ENCODE results near the gene POC1B. TPM values are rescaled to one million over a fixed set of nuclear protein-coding genes. Genes with fewer than 3 reads are reported as not detected.

POC1B gene
- total RNA-seq, 1 donor from 2014 or later = 6.7 TPM

DNA sequence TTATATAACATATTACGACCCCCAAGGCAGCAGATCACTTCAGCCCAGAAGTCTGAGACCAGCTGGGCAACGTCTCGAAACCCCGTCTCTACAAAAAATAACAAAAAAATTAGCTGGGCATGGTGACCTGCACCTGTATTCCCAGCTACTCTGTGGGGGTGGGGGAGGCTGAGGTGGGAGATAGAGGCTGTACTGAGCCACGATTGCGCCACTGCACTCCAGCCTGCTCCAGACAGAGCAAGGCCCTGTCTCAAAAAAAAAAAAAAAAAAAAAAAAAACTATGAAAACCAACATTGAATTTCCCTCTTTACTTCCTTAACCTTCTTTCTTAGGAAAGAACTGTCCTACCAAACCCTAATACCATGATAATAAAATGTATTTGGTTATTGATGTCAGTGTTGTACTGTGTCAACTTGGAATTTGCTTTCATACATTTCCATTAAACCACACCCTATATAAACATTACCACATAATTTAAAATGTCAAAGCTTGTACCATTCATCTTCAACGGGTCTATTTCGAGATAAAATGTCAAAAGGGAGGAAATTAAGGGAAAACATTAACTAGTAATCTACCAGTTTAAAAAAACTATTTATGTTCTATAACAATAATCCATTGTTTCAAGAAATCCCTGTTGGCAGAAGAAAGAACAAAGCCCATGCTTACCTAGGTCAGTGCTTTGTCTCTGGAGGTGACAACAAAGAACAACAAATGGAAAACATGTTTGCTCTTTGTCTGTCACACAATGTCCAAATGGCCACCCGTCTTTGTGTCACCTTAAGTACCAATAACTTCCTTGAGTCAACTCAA lies 18.6 kb downstream of the POC1B start:
- intact Hi-C loops (cut with DNase I) = no loop called here
- ATAC-seq (no peak), DNase-seq (ENCODE audit: missing footprints) (no peak)

DNA sequence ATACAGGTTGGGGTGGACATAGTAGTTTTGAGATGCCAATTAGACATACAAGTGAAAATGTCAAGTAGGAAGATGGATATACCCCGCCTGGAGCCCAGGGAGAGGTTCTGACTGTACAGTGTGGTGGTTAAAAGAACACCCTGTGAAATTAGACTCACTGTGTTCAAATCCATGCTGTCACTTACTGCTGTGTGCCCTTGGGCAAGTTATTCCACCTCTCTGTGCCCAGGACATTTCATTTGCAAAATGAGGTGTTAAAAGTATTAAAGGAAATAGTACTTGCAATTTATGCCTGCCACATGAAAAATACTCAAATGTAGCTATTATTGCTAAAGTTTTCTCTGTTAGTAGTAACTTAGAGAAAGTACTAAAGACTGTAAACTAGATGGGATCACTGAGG lies 19.8 kb downstream of the POC1B start:
- intact Hi-C loops (cut with DNase I) = no loop called here
- ATAC-seq = no peak
- DNase-seq (ENCODE audit: missing footprints) = no peak

DNA sequence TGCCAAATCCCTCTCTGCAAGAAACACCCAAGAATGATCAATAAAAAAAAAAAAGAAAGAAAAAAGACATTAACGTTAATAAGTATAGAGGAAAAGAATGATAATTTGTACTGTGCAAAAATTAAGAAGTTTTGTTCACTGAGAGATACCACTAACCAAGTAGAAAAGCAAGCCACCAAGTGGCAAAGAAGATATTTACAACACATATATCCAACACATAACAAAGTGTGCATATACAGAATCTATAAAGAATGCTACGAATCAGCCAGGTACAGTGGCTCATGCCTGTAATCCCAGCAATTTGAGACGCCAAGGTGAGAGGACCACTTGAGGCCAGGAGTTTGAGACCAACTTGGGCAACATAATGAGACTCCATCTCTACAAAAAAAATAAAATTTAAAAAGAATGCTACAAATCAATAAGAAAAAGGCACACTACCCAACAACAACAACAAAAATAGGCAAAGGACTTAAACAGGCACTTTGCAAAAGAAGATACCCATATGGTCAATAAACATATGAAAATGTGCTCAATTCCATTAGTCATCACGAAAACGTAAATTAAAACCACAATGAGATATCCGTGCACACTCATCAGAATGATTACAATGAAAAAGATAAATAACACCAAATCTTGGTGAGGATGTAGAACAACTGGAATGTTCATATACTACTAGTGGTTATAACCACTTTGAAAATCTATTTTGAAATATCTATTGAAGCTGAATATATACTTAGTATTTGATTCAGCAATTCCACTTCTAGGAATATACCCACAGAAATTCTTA lies 21.1 kb downstream of the POC1B start:
- DNase-seq (ENCODE audit: missing footprints) (no peak), ATAC-seq (no peak)
- intact Hi-C loops (cut with DNase I) = no loop called here

DNA sequence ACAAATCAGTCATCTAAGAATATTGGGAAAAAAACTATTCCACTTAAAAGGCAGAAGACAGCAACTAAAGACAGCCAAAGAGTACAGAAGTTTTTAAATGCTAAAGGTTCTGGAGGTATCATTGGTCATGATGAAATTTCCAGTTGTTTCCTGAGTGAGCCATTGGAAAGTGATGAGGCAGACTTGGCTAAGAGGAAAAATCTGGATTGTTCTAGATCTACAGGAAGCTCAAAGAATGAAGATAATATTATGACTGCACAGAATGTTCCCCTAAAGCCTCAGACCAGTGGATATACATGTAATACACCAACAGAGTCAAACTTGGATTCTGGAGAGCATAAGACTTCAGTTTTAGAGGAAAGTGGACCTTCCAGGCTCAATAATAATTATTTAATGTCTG lies 24.1 kb downstream of the POC1B start:
- ATAC-seq = no peak

DNA sequence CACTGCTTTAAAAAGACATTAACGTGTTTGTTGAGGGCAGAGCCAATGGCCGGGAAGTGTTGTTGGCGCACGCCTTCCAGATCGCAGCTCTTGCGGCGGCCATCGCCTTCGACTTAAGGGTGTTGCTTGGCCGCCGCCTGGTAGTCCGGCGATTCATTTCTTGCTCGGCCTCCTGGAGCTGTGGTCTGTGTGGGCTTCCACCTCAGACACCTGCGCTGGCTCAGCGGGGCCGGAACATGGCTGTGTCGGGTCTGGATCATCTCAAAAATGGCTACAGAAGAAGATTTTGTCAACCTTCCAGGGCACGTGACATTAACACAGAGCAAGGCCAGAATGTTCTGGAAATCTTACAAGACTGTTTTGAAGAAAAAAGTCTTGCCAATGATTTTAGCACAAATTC lies 26.0 kb downstream of the POC1B start:
- intact Hi-C loops (cut with DNase I) = no loop called here
- DNase-seq (ENCODE audit: missing footprints) (no peak), ATAC-seq (no peak)

More for the DNA sequence above, 24.1 kb downstream of the POC1B start:
- DNase-seq (ENCODE audit: missing footprints) = no peak
- intact Hi-C loops (cut with DNase I) = no loop called here

DNA sequence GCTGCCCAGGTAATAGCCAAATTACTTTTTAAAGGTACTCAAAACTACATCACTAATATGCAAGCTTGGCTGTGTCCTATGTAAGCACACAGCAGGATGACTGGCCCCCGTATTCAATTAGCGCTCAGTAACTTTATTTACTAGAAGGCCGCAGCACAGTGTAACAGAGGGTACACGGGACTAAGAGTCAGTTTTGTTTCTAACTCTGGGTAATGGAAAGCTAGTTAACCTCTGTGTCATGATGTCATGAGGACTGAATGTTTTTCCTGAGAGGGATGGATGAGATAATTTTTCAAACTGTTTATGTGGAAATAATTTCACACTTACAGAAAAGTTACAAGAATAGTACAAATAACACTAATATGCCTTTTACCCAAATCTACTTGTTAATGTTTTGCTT lies 28.4 kb downstream of the POC1B start:
- DNase-seq (ENCODE audit: missing footprints) (no peak), ATAC-seq (peak; percentile 66)
- intact Hi-C loops (cut with DNase I) = no loop called here

DNA sequence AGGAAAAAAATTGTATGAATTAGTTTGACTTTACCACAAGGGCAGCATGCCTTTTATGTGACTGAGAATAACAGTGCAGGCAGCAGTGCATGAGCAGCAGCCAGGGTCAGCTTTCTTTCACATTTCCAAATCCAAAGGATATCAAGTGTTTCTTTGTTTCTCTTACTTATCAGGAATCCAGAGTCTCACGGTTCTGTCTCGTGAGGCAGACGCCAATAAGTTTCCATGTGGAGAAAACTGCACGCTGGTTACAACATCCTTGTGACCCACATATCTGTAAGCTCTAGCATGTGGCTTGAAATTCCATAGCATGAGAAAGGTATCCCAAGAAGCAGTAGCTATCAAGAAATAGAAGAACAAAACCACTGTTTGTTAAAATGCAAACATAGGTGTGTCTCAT lies 28.8 kb downstream of the POC1B start:
- ATAC-seq (peak; percentile 78), DNase-seq (ENCODE audit: missing footprints) (no peak)
- intact Hi-C loops (cut with DNase I) = no loop called here

DNA sequence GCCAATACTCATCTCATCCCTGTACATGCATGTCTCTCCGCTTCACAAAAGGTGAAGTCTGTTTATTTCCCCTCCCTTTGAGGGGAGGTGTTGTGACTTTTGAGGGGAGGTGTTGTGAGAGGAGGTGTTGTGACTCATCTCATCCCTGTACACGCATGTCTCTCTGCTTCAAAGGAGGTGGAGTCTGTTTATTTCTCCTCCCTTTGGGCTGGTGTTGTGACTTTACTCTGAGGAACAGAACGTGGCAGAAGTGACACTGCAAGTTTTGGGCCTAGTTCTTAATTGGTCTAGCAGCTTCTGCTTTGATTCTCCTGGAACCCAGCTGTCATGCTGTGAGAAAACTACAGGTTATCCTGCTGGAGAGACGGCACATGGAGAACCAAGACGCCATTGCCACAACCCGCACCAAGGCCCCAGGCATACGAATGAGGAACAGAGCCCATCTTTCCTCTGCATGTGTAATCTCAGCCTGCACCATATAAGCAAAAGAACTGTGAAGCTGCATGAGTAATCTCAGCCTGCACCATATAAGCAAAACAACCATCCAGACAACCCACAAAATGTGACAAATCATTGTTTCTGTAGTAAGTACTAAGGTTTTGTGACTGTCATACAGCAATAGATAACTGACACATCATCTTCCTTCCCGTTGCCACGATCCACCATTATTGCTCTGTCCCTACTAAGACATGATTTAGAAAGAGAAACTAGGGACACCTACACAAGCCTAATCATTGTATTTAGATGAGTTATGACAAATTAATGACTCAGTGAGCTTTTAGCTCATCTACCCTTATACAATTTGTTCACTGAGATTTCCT lies 31.2 kb downstream of the POC1B start:
- DNase-seq (ENCODE audit: missing footprints) (no peak), ATAC-seq (no peak)
- intact Hi-C loops (cut with DNase I) = no loop called here

DNA sequence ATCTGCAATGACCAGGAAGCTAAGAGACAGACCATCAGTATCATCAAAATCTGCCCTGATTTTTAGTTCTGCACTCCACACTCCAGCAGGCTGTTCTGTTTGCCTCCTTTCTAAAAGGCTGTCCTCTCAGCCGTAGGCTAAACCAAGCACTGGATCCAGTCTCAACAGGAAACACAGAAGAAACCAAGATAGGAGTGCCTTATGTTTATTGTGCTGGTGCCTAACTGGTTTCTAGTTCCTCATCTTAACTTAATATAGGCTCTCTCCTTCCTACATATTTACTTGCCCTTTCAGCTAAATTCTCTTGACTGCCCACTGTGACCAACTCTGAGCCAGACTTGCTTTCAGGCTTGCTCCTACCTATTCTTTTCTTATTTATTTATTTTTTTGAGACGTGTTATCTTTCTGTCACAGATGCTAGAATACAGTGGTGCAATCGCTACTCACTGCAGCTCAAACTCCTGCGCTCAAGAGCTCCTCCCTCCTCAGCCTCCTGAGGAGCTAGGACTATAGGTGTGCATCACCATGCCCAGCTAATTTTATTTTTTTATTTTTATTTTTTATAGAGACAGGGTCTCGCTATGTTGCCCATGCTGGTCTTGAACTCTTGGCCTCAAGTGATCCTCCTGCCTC lies 32.1 kb downstream of the POC1B start:
- ATAC-seq (no peak), DNase-seq (ENCODE audit: missing footprints) (no peak)
- intact Hi-C loops (cut with DNase I) = no loop called here

DNA sequence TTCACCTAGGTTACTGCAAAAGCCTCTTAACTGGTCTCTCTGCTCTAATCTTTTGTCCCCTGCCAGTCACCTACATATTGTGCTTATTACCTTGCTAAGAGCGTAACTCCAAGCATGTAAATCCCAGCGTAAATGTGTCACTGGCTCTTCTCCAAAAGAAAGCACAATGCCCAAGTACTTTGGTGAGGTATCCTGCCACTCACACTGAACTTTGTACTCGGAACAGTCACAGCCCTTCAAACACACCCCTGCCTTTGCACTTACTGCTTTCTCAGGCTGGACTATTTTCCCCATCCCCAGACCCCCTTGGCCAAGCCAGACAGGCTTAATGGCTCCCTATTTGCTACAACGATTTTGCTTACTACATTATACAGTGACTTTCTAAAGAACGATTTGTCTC lies 33.0 kb downstream of the POC1B start:
- intact Hi-C loops (cut with DNase I) = no loop called here
- no peak for DNase-seq (ENCODE audit: missing footprints)
- ATAC-seq = no peak

DNA sequence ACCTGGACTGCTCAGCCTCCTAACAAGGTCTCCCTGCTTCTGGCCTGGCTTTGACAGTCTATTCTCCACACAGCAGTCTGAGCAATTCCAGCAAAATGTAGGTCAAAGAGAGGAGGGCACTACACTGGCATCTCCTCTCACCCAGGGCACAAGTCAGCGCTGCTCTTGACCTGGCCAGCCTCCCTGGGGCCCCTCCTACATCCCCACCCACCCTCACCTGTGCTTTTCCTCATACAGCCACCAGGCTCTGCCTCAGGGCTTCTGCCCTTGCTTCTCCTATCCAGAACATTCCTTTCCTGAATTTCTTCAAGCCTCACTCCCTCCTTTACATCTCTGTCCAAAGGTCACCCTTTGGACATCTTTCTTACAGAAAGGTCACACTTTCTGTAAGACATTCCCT lies 34.9 kb downstream of the POC1B start:
- ATAC-seq (no peak), DNase-seq (ENCODE audit: missing footprints) (no peak)
- intact Hi-C loops (cut with DNase I) = no loop called here

DNA sequence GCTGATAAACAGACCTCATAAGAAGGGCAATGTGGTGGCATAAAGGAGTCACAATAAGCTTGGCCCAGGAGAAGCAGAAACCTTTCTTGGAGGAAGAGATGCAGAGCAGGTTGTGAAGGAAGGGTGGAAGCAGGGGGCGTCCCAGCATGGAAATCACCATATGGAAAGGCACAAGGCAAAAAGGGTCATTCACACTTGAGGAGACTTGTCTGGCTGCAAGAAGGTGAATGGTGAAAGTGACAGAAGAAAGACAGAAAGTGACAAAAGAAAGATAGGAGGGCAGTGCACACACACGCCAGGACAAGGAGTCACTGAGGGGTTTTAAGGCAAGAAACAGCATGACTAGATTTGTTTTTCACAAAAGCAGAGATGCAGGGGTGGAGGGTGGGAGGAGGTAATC lies 39.6 kb downstream of the POC1B start:
- ATAC-seq (no peak), DNase-seq (ENCODE audit: missing footprints) (no peak)
- intact Hi-C loops (cut with DNase I) = no loop called here

DNA sequence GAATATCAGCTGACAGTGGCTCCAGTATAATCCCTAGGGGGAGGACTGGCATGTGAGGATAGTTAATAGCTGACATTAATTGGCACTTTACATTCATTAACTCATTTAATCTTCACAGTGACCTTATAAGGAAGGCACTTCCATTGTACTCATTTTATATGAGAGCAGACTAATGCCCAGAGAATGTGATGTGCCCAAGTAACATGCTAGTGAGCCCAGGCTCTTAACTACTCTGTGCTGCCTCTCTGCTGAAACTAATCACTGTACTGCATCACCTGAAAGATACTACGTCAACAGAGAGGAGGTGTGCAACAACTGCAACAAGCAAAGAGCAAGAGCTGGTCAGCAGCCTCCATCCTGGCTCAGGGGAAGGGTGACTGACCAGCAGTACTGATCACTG lies 41.4 kb downstream of the POC1B start:
- ATAC-seq (no peak), DNase-seq (ENCODE audit: missing footprints) (no peak)
- intact Hi-C loops (cut with DNase I) = no loop called here

DNA sequence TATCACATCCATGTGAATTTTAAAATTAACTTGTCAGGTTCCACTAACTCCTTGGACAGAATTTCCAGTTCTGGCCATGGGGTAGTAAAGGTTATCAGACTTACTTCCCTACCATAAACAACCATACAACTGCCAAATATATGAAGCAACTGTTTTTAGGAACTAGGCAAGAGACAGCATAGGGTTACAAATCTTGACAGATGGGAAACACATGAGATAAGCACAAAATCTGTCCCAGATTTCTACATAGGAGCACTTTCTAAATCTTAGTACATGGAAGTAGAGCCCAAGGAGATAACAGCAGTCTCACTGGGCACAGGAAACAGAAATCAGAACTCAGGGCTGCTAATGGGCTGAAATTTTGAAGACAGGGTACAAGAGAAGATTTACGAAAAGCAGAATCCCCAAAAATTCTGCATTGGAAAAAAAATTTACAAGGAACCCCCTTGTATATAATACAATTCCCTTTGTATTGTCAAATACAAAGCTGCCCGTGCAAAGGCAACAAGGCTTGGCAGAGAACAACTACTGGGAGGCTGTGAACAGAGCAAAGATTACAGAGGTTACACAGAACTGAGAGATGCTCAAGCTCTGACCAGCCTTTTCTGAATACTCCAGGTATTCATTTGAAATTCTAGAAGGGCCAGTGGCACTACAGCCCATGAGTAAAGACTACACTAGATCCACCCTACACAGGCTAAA lies 44.5 kb downstream of the POC1B start:
- intact Hi-C loops (cut with DNase I) = no loop called here
- no peak for ATAC-seq
- DNase-seq (ENCODE audit: missing footprints) = no peak

DNA sequence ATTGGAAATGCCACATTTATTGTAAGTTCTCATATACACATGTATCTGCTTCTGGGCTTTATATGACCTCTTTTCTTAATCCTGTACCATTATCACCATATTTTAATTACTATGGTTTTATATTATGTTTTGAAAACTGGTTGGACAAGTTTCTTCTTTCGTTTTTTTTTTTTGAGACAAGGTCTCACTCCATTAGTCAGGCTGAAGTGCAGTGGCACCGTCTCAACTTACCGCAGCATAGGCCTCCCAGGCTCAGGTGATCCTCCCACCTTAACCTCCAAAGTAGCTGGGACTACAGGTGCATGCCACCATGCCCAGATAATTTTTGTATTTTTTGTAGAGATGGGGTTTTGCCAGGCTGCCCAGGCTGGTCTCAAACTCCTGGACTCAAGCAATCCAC lies 45.9 kb downstream of the POC1B start:
- intact Hi-C loops (cut with DNase I) = no loop called here
- ATAC-seq (no peak), DNase-seq (ENCODE audit: missing footprints) (no peak)

DNA sequence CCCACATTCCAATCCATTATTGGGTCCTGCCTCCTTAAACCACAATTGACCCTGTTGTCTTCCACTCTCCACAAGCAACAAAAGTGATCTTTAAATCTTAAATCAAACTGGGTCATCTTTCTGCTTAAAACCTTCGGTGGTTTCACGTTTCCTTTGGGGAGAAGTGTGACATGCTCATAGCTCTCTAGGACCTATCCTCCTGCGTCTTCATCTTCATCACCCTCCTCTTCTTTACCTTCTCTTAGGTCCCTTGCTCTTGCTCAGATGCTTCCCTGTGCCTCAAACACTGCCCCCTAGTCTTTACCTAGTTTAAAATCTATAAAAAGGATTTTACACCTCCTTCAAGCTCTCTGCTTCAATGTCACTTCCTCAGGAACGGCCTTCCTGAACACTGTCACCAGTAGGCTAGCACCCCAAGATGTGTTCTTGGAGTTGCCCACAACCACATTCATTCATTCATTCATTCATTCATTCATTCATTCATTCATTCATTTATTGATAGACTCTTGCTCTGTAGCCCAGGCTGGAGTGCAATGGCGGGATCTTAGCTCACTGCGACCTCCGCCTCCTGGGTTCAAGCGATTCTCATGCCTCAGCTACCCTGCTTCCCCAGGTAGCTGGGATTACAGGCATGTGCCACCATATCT lies 48.1 kb downstream of the POC1B start:
- ATAC-seq = no peak
- intact Hi-C loops (cut with DNase I) = no loop called here
- no peak for DNase-seq (ENCODE audit: missing footprints)

DNA sequence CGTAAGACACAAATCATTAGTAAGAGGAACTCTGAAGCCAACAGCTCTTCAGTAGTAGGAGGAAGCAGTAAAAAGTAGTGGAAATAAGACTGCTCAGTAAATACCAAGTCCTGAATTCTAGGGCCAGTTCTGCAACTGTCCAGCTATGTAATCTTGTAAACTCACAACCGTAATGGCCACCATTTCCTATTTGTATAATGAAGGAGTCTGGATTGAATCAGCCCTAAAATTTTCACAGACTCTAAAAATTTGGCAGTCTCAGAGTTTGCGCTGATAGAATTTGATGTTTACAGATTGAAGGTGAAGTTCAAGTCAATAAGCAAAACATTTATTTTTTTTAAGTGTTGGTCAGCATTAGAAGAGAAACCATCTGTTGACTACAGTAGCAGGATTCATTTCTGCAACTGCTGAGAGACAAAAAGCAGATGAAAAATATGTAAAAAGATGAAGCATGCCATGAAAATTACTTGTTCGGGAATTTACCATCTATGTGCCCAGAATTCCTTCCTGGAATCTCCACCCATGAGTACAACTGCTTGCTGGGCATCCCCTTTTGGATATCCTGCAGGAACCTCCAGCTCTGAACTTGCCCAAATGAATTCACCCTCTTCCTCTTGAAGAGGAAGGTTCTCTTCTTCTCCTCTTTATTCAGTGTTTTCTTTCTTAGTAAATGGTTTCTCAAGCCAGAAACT lies 48.8 kb downstream of the POC1B start:
- intact Hi-C loops (cut with DNase I) = no loop called here
- ATAC-seq (no peak), DNase-seq (ENCODE audit: missing footprints) (no peak)

DNA sequence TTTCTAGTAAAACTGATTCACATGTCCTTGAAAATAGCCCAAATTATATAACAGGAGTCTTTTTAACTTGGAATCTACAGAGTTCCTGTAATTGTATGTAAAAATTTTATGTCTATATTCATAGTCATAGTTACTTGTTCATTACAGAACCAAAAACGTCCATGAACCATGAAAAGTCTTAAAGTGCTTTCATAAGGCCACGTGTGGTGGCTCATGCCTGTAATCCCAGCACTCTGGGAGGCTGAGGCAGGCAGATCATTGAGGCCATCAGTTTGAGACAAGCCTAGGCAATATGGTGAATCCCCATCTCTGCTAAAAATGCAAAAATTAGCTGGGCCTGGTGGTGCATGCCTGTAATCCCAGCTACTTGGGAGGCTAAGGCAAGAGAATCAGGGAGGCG lies 49.6 kb downstream of the POC1B start:
- ATAC-seq (no peak), DNase-seq (ENCODE audit: missing footprints) (no peak)
- intact Hi-C loops (cut with DNase I) = no loop called here
